Endothelial cell of umbilical vein (primary cell): ENCODE results near the gene ESYT3. TPM values are rescaled to one million over a fixed set of nuclear protein-coding genes. Genes with fewer than 3 reads are reported as not detected.

Experiments used
- BruUV-seq: library from RNA; stranded (reverse); fragments of 400-500 nt; replicated peaks from 2 replicates; lab custom pipeline; 2021; lab: Mats Ljungman, UMichigan
- CTCF ChIA-PET: fragments of 300-600, 350-600 bp; sonication (Branson Sonifier 250); formaldehyde crosslinking; loops from one replicate; lab custom pipeline; 2021; ENCODE audit warnings: antibody characterized with exemption, inconsistent platforms; lab: Charles Lee
- POLR2A ChIA-PET: fragments of 300-600, 350-600 bp; sonication (Branson Sonifier 250); formaldehyde crosslinking; loops from one replicate; lab custom pipeline; 2021; ENCODE audit warnings: antibody characterized with exemption, inconsistent platforms; lab: Charles Lee
- DNase-seq: peaks from one replicate; pipeline ENCODE4 v3.0.0-alpha.2; 2011; ENCODE audit warnings: low read depth, low spot score
- FAIRE-seq: peaks from 2 replicates; lab custom pipeline; 2011; peaks lifted over from hg19 to GRCh38; lab: Jason Lieb, UNC
- H2AFZ ChIP-seq: 2 replicates; pipeline ENCODE4 v1.6.0; 2012; ENCODE audit warnings: low read depth, low read length, control low read depth, inconsistent platforms
- H3K27ac ChIP-seq: 2 replicates; pipeline ENCODE4 v1.5.1; 2011; ENCODE audit warnings: low read depth, mild to moderate bottlenecking, control low read depth, low read length, moderate library complexity; ENCODE audit not compliant: insufficient read depth
- H3K27me3 ChIP-seq, 2 experiments: 2 replicates each; pipeline versions ENCODE4 v1.6.0 to v1.6.1; 2011; ENCODE audit warnings: low read length in 2 of 2, mixed read lengths in 1 of 2; ENCODE audit not compliant: control insufficient read depth in 2 of 2, insufficient read depth in 2 of 2
- H3K36me3 ChIP-seq, 2 experiments: 2 replicates in 1 of 2; 3 replicates in 1 of 2; pipeline ENCODE4 v1.5.1; 2011; ENCODE audit warnings: low read length in 2 of 2, mild to moderate bottlenecking in 1 of 2, moderate library complexity in 1 of 2; ENCODE audit not compliant: control insufficient read depth in 2 of 2, insufficient read depth in 2 of 2; ENCODE audit errors: extremely low read depth in 1 of 2
- H3K4me1 ChIP-seq: 3 replicates; pipeline ENCODE4 v1.5.1; 2011; ENCODE audit warnings: mild to moderate bottlenecking, low read length; ENCODE audit not compliant: control insufficient read depth, insufficient read depth; ENCODE audit errors: extremely low read depth
- H3K4me2 ChIP-seq: 2 replicates; pipeline ENCODE4 v1.6.1; 2011; ENCODE audit warnings: low read length, control low read depth, mixed read lengths; ENCODE audit not compliant: insufficient read depth
- H3K4me3 ChIP-seq, 3 experiments: fragments of 200-600 bp in 1 of 3; sonication (generic), shearing (Covaris generic) in 1 of 3; replicated peaks in 1 of 3; 2 replicates each; pipeline ENCODE4 v1.5.1; 2011 to 2016; ENCODE audit warnings: control low read depth in 3 of 3, low read length in 3 of 3, mild to moderate bottlenecking in 2 of 3, inconsistent platforms in 1 of 3, low read depth in 1 of 3, moderate library complexity in 1 of 3; ENCODE audit not compliant: insufficient read depth in 1 of 3
- H3K79me2 ChIP-seq: 2 replicates; pipeline ENCODE4 v1.6.0; 2012; ENCODE audit warnings: low read length, inconsistent platforms; ENCODE audit not compliant: control insufficient read depth, insufficient read depth
- H3K9ac ChIP-seq: replicated peaks from 2 replicates; pipeline ENCODE3; 2011; ENCODE audit warnings: low read length, control low read depth; ENCODE audit not compliant: insufficient read depth; ENCODE audit errors: extremely low read depth
- H3K9me1 ChIP-seq: replicated peaks from 3 replicates; pipeline ENCODE4 v1.6.0; 2011; ENCODE audit warnings: mild to moderate bottlenecking, low read length; ENCODE audit not compliant: control insufficient read depth, insufficient read depth; ENCODE audit errors: extremely low read depth
- H3K9me3 ChIP-seq: replicated peaks from 2 replicates; pipeline ENCODE4 v1.5.1; 2012; ENCODE audit warnings: low read length, inconsistent platforms; ENCODE audit not compliant: control insufficient read depth, insufficient read depth
- H4K20me1 ChIP-seq: replicated peaks from 2 replicates; pipeline ENCODE3; 2011; ENCODE audit warnings: mild to moderate bottlenecking, low read length; ENCODE audit not compliant: control insufficient read depth, insufficient read depth; ENCODE audit errors: extremely low read depth
- EZH2 ChIP-seq: IDR thresholded peaks from 2 replicates; pipeline ENCODE4 v1.6.1; 2012; ENCODE audit warnings: borderline replicate concordance, low read depth, mild to moderate bottlenecking, moderate library complexity, low read length, inconsistent platforms; ENCODE audit not compliant: severe bottlenecking
- FOS ChIP-seq: IDR thresholded peaks from 2 replicates; pipeline ENCODE4 v1.6.1; 2011; ENCODE audit warnings: mild to moderate bottlenecking, low read length, moderate library complexity, borderline replicate concordance; ENCODE audit not compliant: insufficient read depth
- GATA2 ChIP-seq: IDR thresholded peaks from 2 replicates; pipeline ENCODE4 v1.7.0; 2011; ENCODE audit warnings: low read depth, mild to moderate bottlenecking, moderate library complexity, mixed read lengths, low read length; ENCODE audit not compliant: insufficient read length, insufficient read depth
- JUN ChIP-seq: IDR thresholded peaks from 2 replicates; pipeline ENCODE4 v1.6.1; 2011; ENCODE audit warnings: borderline replicate concordance, low read depth; ENCODE audit not compliant: insufficient read length, insufficient read depth
- MYC ChIP-seq: IDR thresholded peaks from one replicate; pipeline ENCODE4 v1.6.1; 2011; ENCODE audit warnings: mild to moderate bottlenecking, low read depth, low read length
- POLR2A ChIP-seq: IDR thresholded peaks from 2 replicates; pipeline ENCODE4 v1.6.1; 2012; ENCODE audit warnings: low read depth, mild to moderate bottlenecking, control low read depth, low read length
- POLR2AphosphoS5 ChIP-seq: IDR thresholded peaks from 2 replicates; pipeline ENCODE4 v1.6.1; 2012; ENCODE audit warnings: low read depth, mild to moderate bottlenecking, control low read depth, low read length, moderate library complexity; ENCODE audit not compliant: insufficient read depth
- dilution Hi-C: fragments of 300-500 bp; cut with MboI; formaldehyde crosslinking; loops from one replicate; pipeline ENCODE4 v1.15.0; 2019; ENCODE audit warnings: low sequenced_read_pairs; ENCODE audit not compliant: extremely low pct_ligation_motif_present
- intact Hi-C: fragments of 100-400 bp; cut with micrococcal nuclease; formaldehyde crosslinking; loops from one replicate; pipeline ENCODE4 v1.10.0; 2022
- polyA plus RNA-seq, 4 experiments: library from polyadenylated mRNA; depleted of rRNA in 3 of 4; stranded (reverse) in 3 of 4; unstranded in 1 of 4; fragments of >200 nt; gene quantifications; 2 replicates each; pipeline versions ENCODE4 v1.2.1 to v1.2.3, GENCODE V29; 2011 to 2012; ENCODE audit warnings: missing spikeins in 1 of 4
- total RNA-seq: library from RNA; stranded (reverse); gene quantifications from 2 replicates; pipeline ENCODE4 v1.2.3, GENCODE V29; 2021
- TF ChIP-seq, protein P1 (sequence below): IDR thresholded peaks from 2 replicates; pipeline ENCODE4 v1.6.1; 2011; ENCODE audit not compliant: insufficient read depth, insufficient read length
- TF ChIP-seq, protein P2 (sequence below), 2 donors: IDR thresholded peaks; 1 replicate in 1 of 2; 2 replicates in 1 of 2; pipeline ENCODE4 v1.5.1; 2011; ENCODE audit warnings: low read length in 2 of 2, mild to moderate bottlenecking in 2 of 2, moderate library complexity in 2 of 2, control low read depth in 1 of 2, inconsistent platforms in 1 of 2, low read depth in 1 of 2; ENCODE audit not compliant: insufficient read depth in 1 of 2; ENCODE audit errors: extremely low read depth in 1 of 2

ESYT3 gene
- total and polyA plus RNA-seq, 2 donors (not counting 3 experiments of a cell fraction or from before 2014, with no cell fraction given) = not detected

DNA sequence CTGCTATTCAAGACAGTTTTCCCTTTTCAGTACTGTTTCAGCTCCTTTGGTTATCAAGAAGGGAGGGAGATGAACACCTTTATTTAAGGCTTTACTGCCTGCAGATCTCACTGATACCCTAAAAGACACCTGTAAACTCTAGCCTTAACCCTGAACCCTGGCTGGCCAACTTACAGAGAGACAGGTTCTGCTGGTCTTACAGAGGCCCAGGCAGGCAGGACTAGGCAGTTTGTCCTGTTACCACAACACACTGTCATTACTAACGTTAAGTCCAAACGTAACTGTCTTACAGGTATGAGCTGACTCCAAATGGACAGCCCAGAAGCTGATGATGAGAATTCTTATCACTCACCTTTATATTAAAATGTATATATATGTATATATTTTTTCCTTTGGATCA, 42.1 kb downstream of the ESYT3 start:
- no peak overlapping the region for H3K9ac ChIP-seq
- no peaks in the 10 kb centered on the region for H3K79me2 ChIP-seq
- H3K4me2 ChIP-seq = no peak overlapping the region
- H3K9me3 ChIP-seq = no peaks in the 10 kb centered on the region
- DNase-seq = no peak
- dilution Hi-C loops = no loop called here
- no peaks in the 10 kb centered on the region for H3K36me3 ChIP-seq
- H3K4me3 ChIP-seq = no peak overlapping the region
- no peak overlapping the region for H2AFZ ChIP-seq
- H4K20me1 ChIP-seq = peaks cover 2% of the 10 kb centered on the region
- intact Hi-C loops = loop anchor here (5.0 kb wide), 2 partner anchors 216 to 461 kb away; no protein-coding TSS in a partner anchor
- H3K27ac ChIP-seq = no peak overlapping the region
- no peaks in the 10 kb centered on the region for H3K9me1 ChIP-seq
- ChIA-PET POLR2A (no interaction called here), CTCF (interaction anchor here (1.8 to 3.4 kb wide), 2 partner anchors 439 to 446 kb away, joined by 7 to 120 read pairs; no protein-coding TSS in a partner anchor)
- FAIRE-seq = no peak
- H3K4me1 ChIP-seq = peaks cover 6% of the 10 kb centered on the region
- TF ChIP-seq EZH2 (no peak), GATA2 (no peak), MYC (no peak), JUN (no peak), POLR2A (no peak), FOS (no peak), POLR2AphosphoS5 (no peak)
- TF ChIP-seq, protein P1, sequence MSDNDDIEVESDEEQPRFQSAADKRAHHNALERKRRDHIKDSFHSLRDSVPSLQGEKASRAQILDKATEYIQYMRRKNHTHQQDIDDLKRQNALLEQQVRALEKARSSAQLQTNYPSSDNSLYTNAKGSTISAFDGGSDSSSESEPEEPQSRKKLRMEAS = no peak
- TF ChIP-seq, protein P2, sequence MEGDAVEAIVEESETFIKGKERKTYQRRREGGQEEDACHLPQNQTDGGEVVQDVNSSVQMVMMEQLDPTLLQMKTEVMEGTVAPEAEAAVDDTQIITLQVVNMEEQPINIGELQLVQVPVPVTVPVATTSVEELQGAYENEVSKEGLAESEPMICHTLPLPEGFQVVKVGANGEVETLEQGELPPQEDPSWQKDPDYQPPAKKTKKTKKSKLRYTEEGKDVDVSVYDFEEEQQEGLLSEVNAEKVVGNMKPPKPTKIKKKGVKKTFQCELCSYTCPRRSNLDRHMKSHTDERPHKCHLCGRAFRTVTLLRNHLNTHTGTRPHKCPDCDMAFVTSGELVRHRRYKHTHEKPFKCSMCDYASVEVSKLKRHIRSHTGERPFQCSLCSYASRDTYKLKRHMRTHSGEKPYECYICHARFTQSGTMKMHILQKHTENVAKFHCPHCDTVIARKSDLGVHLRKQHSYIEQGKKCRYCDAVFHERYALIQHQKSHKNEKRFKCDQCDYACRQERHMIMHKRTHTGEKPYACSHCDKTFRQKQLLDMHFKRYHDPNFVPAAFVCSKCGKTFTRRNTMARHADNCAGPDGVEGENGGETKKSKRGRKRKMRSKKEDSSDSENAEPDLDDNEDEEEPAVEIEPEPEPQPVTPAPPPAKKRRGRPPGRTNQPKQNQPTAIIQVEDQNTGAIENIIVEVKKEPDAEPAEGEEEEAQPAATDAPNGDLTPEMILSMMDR (IDR thresholded peaks at IDR 0.05; ENCODE audit: extremely low read depth in 1 of 2, insufficient read depth in 1 of 2, low read depth in 1 of 2, low read length in 2 of 2) = no peak
- no peaks in the 10 kb centered on the region for H3K27me3 ChIP-seq
- no TSS peak for BruUV-seq
